ENCODE results near the gene GPR132.

GRCh38 chr14:105053996-105054395 is 11.2 kb downstream of the GPR132 start:
- TF ChIP-seq CTCF (IDR thresholded peaks at IDR 0.05; ENCODE audit: low read length) = no peak
- no peak for TF ChIP-seq EZH2 (optimal IDR thresholded peaks at IDR 0.05; ENCODE audit: low read depth, low read length)
